GM12891 (cell line): Measurements from ENCODE around the gene DEDD2.
A peak's percentile ranks its signal among the peaks of the same experiment; 100 is the strongest.

Source experiments
- POLR2A ChIP-seq: IDR thresholded peaks from 2 replicates; pipeline ENCODE4 v1.6.1; 2011; ENCODE audit warnings: low read depth, low read length, control low read depth
- POLR2AphosphoS5 ChIP-seq: IDR thresholded peaks from 2 replicates; pipeline ENCODE4 v1.6.1; 2011; ENCODE audit warnings: low read depth, low read length, control low read depth
- POU2F2 ChIP-seq: IDR thresholded peaks from 2 replicates; pipeline ENCODE4 v1.6.1; 2011; ENCODE audit warnings: low read depth, mild to moderate bottlenecking, control low read depth, low read length, moderate library complexity
- SPI1 ChIP-seq: IDR thresholded peaks from 2 replicates; pipeline ENCODE4 v1.6.1; 2011; ENCODE audit warnings: low read depth, low read length, control low read depth
- TAF1 ChIP-seq: IDR thresholded peaks from 2 replicates; pipeline ENCODE4 v1.6.1; 2011; ENCODE audit warnings: low read depth, low read length, control low read depth

DNA sequence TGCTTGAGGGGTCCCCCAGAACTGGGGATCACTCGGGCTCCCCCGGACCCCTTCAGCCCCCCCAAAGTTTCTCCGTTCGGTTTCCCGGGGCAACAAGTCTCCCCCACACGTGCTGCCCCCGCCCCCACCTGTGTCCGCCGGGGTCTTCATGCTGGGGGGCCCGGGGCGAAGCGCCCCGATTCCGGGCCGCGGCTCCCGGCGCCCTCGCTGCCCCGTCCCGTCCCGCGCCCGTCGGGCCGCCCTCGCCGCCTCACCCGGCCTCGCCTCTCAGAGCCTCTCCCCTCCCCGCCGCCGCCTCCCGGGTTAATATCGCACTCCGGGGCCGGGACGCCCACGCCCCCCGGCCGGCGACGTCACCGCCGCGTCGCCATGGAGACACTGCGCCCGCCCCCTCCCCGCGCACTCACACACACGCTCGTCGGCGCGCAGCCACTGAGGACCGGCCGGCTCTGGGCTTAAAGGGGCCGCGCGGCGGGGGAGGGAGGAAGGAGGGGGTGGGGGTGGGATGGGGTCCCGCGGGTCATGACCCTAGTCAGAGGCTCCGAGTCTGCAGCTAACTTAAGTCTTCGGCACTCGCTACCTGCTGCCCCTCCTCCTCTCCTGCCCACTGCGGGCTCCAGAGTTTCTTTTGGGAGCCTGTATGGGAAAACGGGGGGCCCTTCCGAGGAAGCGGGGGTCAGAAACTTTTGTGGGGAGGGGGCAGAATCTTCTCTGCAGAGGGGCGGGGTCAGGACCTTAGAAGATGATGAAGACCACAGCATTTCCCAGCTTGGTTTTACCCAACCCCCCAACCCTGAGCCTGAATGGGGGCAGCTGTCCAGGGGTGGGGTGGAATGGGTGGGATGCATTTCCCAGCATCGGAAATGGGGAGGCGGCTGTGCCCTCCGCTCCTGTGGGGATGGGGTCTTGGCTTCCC, 37.6 kb upstream of the DEDD2 start, which contains the start of gene ERF:
- TF ChIP-seq POLR2A (peak; percentile 43; the same call in 1 of the 2 replicates), POLR2AphosphoS5 (no peak), SPI1 (no peak), TAF1 (no peak), POU2F2 (no peak)
